PC-3 (cell line): ENCODE data around the gene LHX4. TPM values are rescaled to one million over a fixed set of nuclear protein-coding genes. Genes with fewer than 3 reads are reported as not detected.

Source experiments
- ATAC-seq: fragments of 200-7000 bp; cut with Tn5 transposase; 2 replicates; pipeline ENCODE4 v1.9.1; 2020; ENCODE audit warnings: mild to moderate bottlenecking, moderate library complexity
- Bru-seq: library from RNA; stranded (reverse); fragments of 400-500 nt; gene quantifications from one replicate; lab custom pipeline; 2021; lab: Mats Ljungman, UMichigan
- BruChase-seq, 2 experiments: library from RNA; stranded (reverse); fragments of 400-500 nt; gene quantifications; one replicate each; lab custom pipeline; 2021; lab: Mats Ljungman, UMichigan
- BruUV-seq: library from RNA; stranded (reverse); fragments of 400-500 nt; replicated peaks from 2 replicates; lab custom pipeline; 2021; lab: Mats Ljungman, UMichigan
- CTCF ChIA-PET: fragments of 300-600 bp; sonication (Branson Sonifier 250); formaldehyde crosslinking; loops from one replicate; lab custom pipeline; 2022; ENCODE audit warnings: antibody characterized with exemption; lab: Charles Lee
- POLR2A ChIA-PET: fragments of 300-600 bp; sonication (Branson Sonifier 250); formaldehyde crosslinking; loops from one replicate; lab custom pipeline; 2022; ENCODE audit warnings: antibody characterized with exemption; ENCODE audit not compliant: unreplicated experiment; lab: Charles Lee
- DNase-seq: peaks from one replicate; pipeline ENCODE4 v3.0.0-alpha.2; 2015
- H2AFZ ChIP-seq: fragments of 300-600 bp; sonication (generic); 2 replicates; pipeline ENCODE4 v1.6.0; 2016; ENCODE audit warnings: antibody characterized with exemption, low read length
- H3F3A ChIP-seq: fragments of 300-600 bp; sonication (generic); one replicate; pipeline ENCODE4 v1.6.0; 2017; ENCODE audit warnings: antibody characterized with exemption, low read length, control low read depth, mild to moderate bottlenecking; ENCODE audit not compliant: unreplicated experiment
- H3K27ac ChIP-seq: fragments of 300-600 bp; sonication (generic); 2 replicates; pipeline ENCODE4 v1.5.1; 2016; ENCODE audit warnings: mild to moderate bottlenecking, low read length
- H3K27me3 ChIP-seq: fragments of 300-600 bp; sonication (generic); 2 replicates; pipeline ENCODE4 v1.6.1; 2016; ENCODE audit warnings: low read length, mixed read lengths
- H3K36me3 ChIP-seq: fragments of 300-600 bp; sonication (generic); 2 replicates; pipeline ENCODE4 v1.6.1; 2016; ENCODE audit warnings: low read depth, mixed run types, low read length, mixed read lengths
- H3K4me1 ChIP-seq: fragments of 300-600 bp; sonication (generic); 2 replicates; pipeline ENCODE4 v1.5.1; 2016; ENCODE audit warnings: low read length; ENCODE audit not compliant: insufficient read depth
- H3K4me2 ChIP-seq: fragments of 300-600 bp; sonication (generic); 2 replicates; pipeline ENCODE4 v1.6.0; 2016; ENCODE audit warnings: low read length
- H3K4me3 ChIP-seq: fragments of 300-600 bp; sonication (generic); 2 replicates; pipeline ENCODE4 v1.5.1; 2016; ENCODE audit warnings: mild to moderate bottlenecking, low read length, mixed read lengths
- H3K79me2 ChIP-seq: fragments of 300-600 bp; sonication (generic); 2 replicates; pipeline ENCODE4 v1.6.1; 2017; ENCODE audit warnings: low read length, mixed read lengths
- H3K9ac ChIP-seq: fragments of 300-600 bp; sonication (generic); 2 replicates; pipeline ENCODE4 v1.6.0; 2016; ENCODE audit warnings: mild to moderate bottlenecking, low read length
- H3K9me2 ChIP-seq: fragments of 300-600 bp; sonication (generic); replicated peaks from 2 replicates; pipeline ENCODE4 v1.6.1; 2016; ENCODE audit warnings: mixed run types, low read length, mixed read lengths
- H3K9me3 ChIP-seq: fragments of 300-600 bp; sonication (generic); 2 replicates; pipeline ENCODE4 v1.6.1; 2016; ENCODE audit warnings: low read length, mixed read lengths
- H4K20me1 ChIP-seq: fragments of 300-600 bp; sonication (generic); 2 replicates; pipeline ENCODE4 v1.6.1; 2016; ENCODE audit warnings: low read length, mixed read lengths
- CTCF ChIP-seq: fragments of 300-600 bp; sonication (generic); conservative IDR thresholded peaks from 2 replicates; pipeline ENCODE4 v1.5.1; 2017; ENCODE audit warnings: antibody characterized with exemption, low read depth, mild to moderate bottlenecking, low read length
- EZH2 ChIP-seq: fragments of 300-600 bp; sonication (generic); IDR thresholded peaks from one replicate; pipeline ENCODE4 v1.6.1; 2017; ENCODE audit warnings: antibody characterized with exemption, mild to moderate bottlenecking, low read length; ENCODE audit not compliant: unreplicated experiment
- EZH2phosphoT487 ChIP-seq: fragments of 300-600 bp; sonication (generic); IDR thresholded peaks from 2 replicates; pipeline ENCODE4 v1.6.1; 2018; ENCODE audit warnings: mild to moderate bottlenecking, antibody characterized with exemption, low read length, borderline replicate concordance
- intact Hi-C: fragments of 100-400 bp; cut with micrococcal nuclease; formaldehyde crosslinking; loops from 2 replicates; pipeline ENCODE4 v1.9.0; 2023
- long read RNA-seq: library from polyadenylated mRNA; unstranded; transcript quantifications from one replicate; pipeline ENCODE4 v2.0.0, GENCODE V29; 2021; ENCODE audit not compliant: unreplicated experiment
- total RNA-seq: library from RNA; depleted of rRNA; stranded (reverse); fragments of >200 nt; gene quantifications from 2 replicates; pipeline ENCODE4 v1.2.3, GENCODE V29; 2014; rRNA removed

Gene LHX4
- total RNA-seq (0.04 TPM in 1 of 2 replicates, not detected in the other), Bru-seq, nascent RNA (percentile 24 among the genes with signal in this experiment), BruChase-seq, experiment 1, labeled RNA remaining after a 6-hour chase (percentile 33 among the genes with signal in this experiment), BruChase-seq, experiment 2, labeled RNA remaining after a 2-hour chase (percentile 32 among the genes with signal in this experiment)
- long read RNA-seq, partial matches to known transcripts, result 0 of 6 reads
- long read RNA-seq, other reads (novel, unspliced or antisense), result 6 of 6 reads

GRCh38 chr1:180229483-180230415 is at the start of gene LHX4:
Gene LHX4, plus strand, starts transcription at chr1:180230264. Its CDS starts 266 bp downstream, at chr1:180230530.
- no peak within 1 kb of the TSS for H3K27ac ChIP-seq
- H3K9ac ChIP-seq, result no peak within 1 kb of the TSS
- H3F3A ChIP-seq, result no peaks in the 10 kb centered on the region
- no TSS peak for BruUV-seq
- ChIA-PET CTCF (no interaction called here), POLR2A (no interaction called here)
- TF ChIP-seq CTCF (no peak), EZH2phosphoT487 (no peak), EZH2 (no peak)
- H3K9me3 ChIP-seq, result no peaks in the 10 kb centered on the region
- H3K9me2 ChIP-seq, result no peaks in the 10 kb centered on the region
- peak within 1 kb of the TSS; percentile 84 for H2AFZ ChIP-seq
- H3K4me3 ChIP-seq, result peak within 1 kb of the TSS; percentile 71
- H3K79me2 ChIP-seq, result no peaks in the 10 kb centered on the region
- H3K36me3 ChIP-seq, result no peaks in the 10 kb centered on the region
- no peaks in the 10 kb centered on the region for H4K20me1 ChIP-seq
- H3K27me3 ChIP-seq, result peaks cover 45% of the 10 kb centered on the region
- peak within 1 kb of the TSS; percentile 99 for H3K4me2 ChIP-seq
- peaks cover 14% of the 10 kb centered on the region for H3K4me1 ChIP-seq
- intact Hi-C loops, result no loop called here
- ATAC-seq (peak; percentile 43), DNase-seq (peak; percentile 34)

GRCh38 chr1:180181048-180181447 is 49.0 kb upstream of the LHX4 start:
- H3K9me2 ChIP-seq, result no peaks in the 10 kb centered on the region
- H3K4me3 ChIP-seq, result no peak overlapping the region
- POLR2A ChIA-PET, result no interaction called here
- TF ChIP-seq EZH2phosphoT487 (no peak), CTCF (peak; percentile 49)
- no peak overlapping the region for H2AFZ ChIP-seq
- DNase-seq (peak; percentile 18), ATAC-seq (no peak)
- H3K36me3 ChIP-seq, result peaks cover 48% of the 10 kb centered on the region
- CTCF ChIA-PET, result interaction anchor here (0.6 kb wide), 1 partner anchor 183 kb away, joined by 3 read pairs; no protein-coding TSS in a partner anchor
- no peak overlapping the region for H3K4me2 ChIP-seq
- H3K27ac ChIP-seq, result no peak overlapping the region
- intact Hi-C loops, result no loop called here
- no TSS peak for BruUV-seq
- no peaks in the 10 kb centered on the region for H3K4me1 ChIP-seq
- no peaks in the 10 kb centered on the region; the same call in 1 of the 2 replicates for H4K20me1 ChIP-seq
- no peaks in the 10 kb centered on the region for H3F3A ChIP-seq
- H3K27me3 ChIP-seq, result no peaks in the 10 kb centered on the region
- H3K9ac ChIP-seq, result no peak overlapping the region
- no peaks in the 10 kb centered on the region for H3K79me2 ChIP-seq
- H3K9me3 ChIP-seq, result no peaks in the 10 kb centered on the region
